Immature natural killer cell (primary cell): ENCODE data around the gene SEC24D. TPM values are rescaled to one million over a fixed set of nuclear protein-coding genes. Genes with fewer than 3 reads are reported as not detected.

ENCODE experiments used
- DNase-seq, 3 donors: peaks; one replicate each; pipeline ENCODE4 v3.0.0; 2022; ENCODE audit warnings: mixed read lengths in 1 of 3
- H3K27ac Mint-ChIP-seq, 6 donors: one replicate each; pipeline ENCODE4 v1.8.0; 2020; ENCODE audit warnings: mixed read lengths in 6 of 6, mild to moderate bottlenecking in 5 of 6, inconsistent platforms in 4 of 6, moderate library complexity in 3 of 6
- H3K27me3 Mint-ChIP-seq, 3 donors: one replicate each; pipeline ENCODE4 v1.8.0; 2020 to 2021; ENCODE audit warnings: low read depth in 3 of 3, mild to moderate bottlenecking in 3 of 3, mixed read lengths in 3 of 3, moderate library complexity in 3 of 3, inconsistent platforms in 1 of 3
- H3K36me3 Mint-ChIP-seq, 3 donors: one replicate each; pipeline ENCODE4 v1.8.0; 2020; ENCODE audit warnings: mixed read lengths in 3 of 3, inconsistent platforms in 2 of 3, mild to moderate bottlenecking in 2 of 3
- H3K4me1 Mint-ChIP-seq, 2 donors: one replicate each; pipeline ENCODE4 v1.8.0; 2020; ENCODE audit warnings: inconsistent platforms in 2 of 2, mild to moderate bottlenecking in 2 of 2, mixed read lengths in 2 of 2, moderate library complexity in 1 of 2
- H3K4me3 Mint-ChIP-seq, 5 donors: one replicate each; pipeline ENCODE4 v1.8.0; 2020; ENCODE audit warnings: mild to moderate bottlenecking in 5 of 5, mixed read lengths in 5 of 5, inconsistent platforms in 3 of 5, moderate library complexity in 3 of 5
- H3K9me3 Mint-ChIP-seq, 6 donors: one replicate each; pipeline ENCODE4 v1.8.0; 2020; ENCODE audit warnings: mild to moderate bottlenecking in 6 of 6, mixed read lengths in 6 of 6, inconsistent platforms in 4 of 6, moderate library complexity in 3 of 6
- polyA plus RNA-seq, 3 donors: library from polyadenylated mRNA; unstranded; fragments of 300-500 nt; fragmentation: Illumina TruSeq; gene quantifications; one replicate each; pipeline ENCODE4 v1.2.3, GENCODE V29; 2021

SEC24D gene
- polyA plus RNA-seq, 3 donors from 2014 or later = 15.1 to 39.0 (median 31.6) TPM

- no peak for DNase-seq
- Mint-ChIP-seq H3K9me3 (no peaks in the 10 kb centered on the region), H3K36me3 (peaks cover 8 to 10% (median 9%) of the 10 kb centered on the region in 3 donors), H3K4me3 (peak overlapping the region; percentile 97 to 100 (median 100)), H3K27me3 (peaks cover 3 to 12% (median 4%) of the 10 kb centered on the region in 3 donors), H3K27ac (peak overlapping the region; percentile 87 to 99 (median 93)), H3K4me1 (peaks cover 21 to 40% of the 10 kb centered on the region in 2 donors)
These were observed 585 bp upstream of the SEC24D start for GRCh38 chr4:118836301-118837120.

- Mint-ChIP-seq H3K9me3 (no peaks in the 10 kb centered on the region), H3K4me1 (peaks cover 23 to 47% of the 10 kb centered on the region in 2 donors), H3K36me3 (peaks cover 14 to 18% (median 16%) of the 10 kb centered on the region in 3 donors), H3K27me3 (peaks cover 3 to 12% (median 3%) of the 10 kb centered on the region in 3 donors), H3K4me3 (peak overlapping the region; percentile 97 to 100 (median 100)), H3K27ac (peak overlapping the region; percentile 77 to 91 (median 84))
- peak in 2 of 3 donors; percentile 30 to 36 for DNase-seq
These were observed 861 bp downstream of the SEC24D start for GRCh38 chr4:118834960-118835569.

GRCh38 chr4:118834070-118834469 is 1.9 kb downstream of the SEC24D start:
- Mint-ChIP-seq H3K9me3 (no peaks in the 10 kb centered on the region), H3K4me1 (peaks cover 23 to 48% of the 10 kb centered on the region in 2 donors), H3K27ac (peak overlapping the region in 2 of 6 donors; percentile 32 to 43), H3K36me3 (peaks cover 14 to 19% (median 16%) of the 10 kb centered on the region in 3 donors), H3K27me3 (peaks cover 2 to 12% (median 3%) of the 10 kb centered on the region in 3 donors), H3K4me3 (peak overlapping the region in 4 of 5 donors; percentile 34 to 97 (median 52))
- no peak for DNase-seq

- Mint-ChIP-seq H3K4me1 (peaks cover 29 to 55% of the 10 kb centered on the region in 2 donors), H3K36me3 (peaks cover 14 to 24% (median 21%) of the 10 kb centered on the region in 3 donors), H3K27me3 (peaks cover 2 to 11% (median 3%) of the 10 kb centered on the region in 3 donors), H3K4me3 (no peak overlapping the region), H3K27ac (peak overlapping the region in 2 of 6 donors; percentile 1 to 32), H3K9me3 (no peaks in the 10 kb centered on the region)
- no peak for DNase-seq
These were observed 2.6 kb downstream of the SEC24D start for GRCh38 chr4:118833192-118833820.

GRCh38 chr4:118829107-118829506 is 6.8 kb downstream of the SEC24D start:
- no peaks in the 10 kb centered on the region for H3K27me3 Mint-ChIP-seq
- no peak overlapping the region for H3K27ac Mint-ChIP-seq
- H3K9me3 Mint-ChIP-seq = no peaks in the 10 kb centered on the region
- no peak for DNase-seq
- H3K36me3 Mint-ChIP-seq = peaks cover 14 to 34% (median 21%) of the 10 kb centered on the region in 3 donors
- H3K4me1 Mint-ChIP-seq = peaks cover 23 to 68% of the 10 kb centered on the region in 2 donors
- no peak overlapping the region for H3K4me3 Mint-ChIP-seq

- H3K4me1 Mint-ChIP-seq = peaks cover 18 to 61% of the 10 kb centered on the region in 2 donors
- DNase-seq = no peak
- H3K4me3 Mint-ChIP-seq = no peak overlapping the region
- H3K27ac Mint-ChIP-seq = no peak overlapping the region
- H3K36me3 Mint-ChIP-seq = peaks cover 12 to 38% (median 19%) of the 10 kb centered on the region in 3 donors
- no peaks in the 10 kb centered on the region for H3K9me3 Mint-ChIP-seq
- H3K27me3 Mint-ChIP-seq = peaks cover 0 to 2% (median 0%) of the 10 kb centered on the region in 3 donors
These were observed 9.0 kb downstream of the SEC24D start for GRCh38 chr4:118826723-118827444.

- no peaks in the 10 kb centered on the region for H3K9me3 Mint-ChIP-seq
- H3K27ac Mint-ChIP-seq = peak overlapping the region in 2 of 6 donors; percentile 32 to 48
- no peak for DNase-seq
- H3K4me3 Mint-ChIP-seq = no peak overlapping the region
- H3K4me1 Mint-ChIP-seq = peaks cover 18 to 63% of the 10 kb centered on the region in 2 donors
- peaks cover 0 to 2% (median 0%) of the 10 kb centered on the region in 3 donors for H3K27me3 Mint-ChIP-seq
- H3K36me3 Mint-ChIP-seq = peaks cover 8 to 31% (median 11%) of the 10 kb centered on the region in 3 donors
These were observed 10.1 kb downstream of the SEC24D start for GRCh38 chr4:118825799-118826198.

GRCh38 chr4:118824141-118824540 is 11.8 kb downstream of the SEC24D start:
- Mint-ChIP-seq H3K9me3 (no peaks in the 10 kb centered on the region), H3K4me3 (no peak overlapping the region), H3K36me3 (peaks cover 5 to 28% (median 8%) of the 10 kb centered on the region in 3 donors), H3K27ac (peak overlapping the region in 1 of 6 donors; percentile 66), H3K4me1 (peaks cover 16 to 61% of the 10 kb centered on the region in 2 donors), H3K27me3 (peaks cover 0 to 2% (median 0%) of the 10 kb centered on the region in 3 donors)
- DNase-seq = no peak

- no peak for DNase-seq
- peaks cover 5 to 21% (median 5%) of the 10 kb centered on the region in 3 donors for H3K36me3 Mint-ChIP-seq
- H3K4me1 Mint-ChIP-seq = peaks cover 10 to 55% of the 10 kb centered on the region in 2 donors
- H3K27me3 Mint-ChIP-seq = peaks cover 0 to 2% (median 0%) of the 10 kb centered on the region in 3 donors
- H3K4me3 Mint-ChIP-seq = no peak overlapping the region
- no peaks in the 10 kb centered on the region for H3K9me3 Mint-ChIP-seq
- H3K27ac Mint-ChIP-seq = no peak overlapping the region
These were observed 12.5 kb downstream of the SEC24D start for GRCh38 chr4:118823471-118823870.

GRCh38 chr4:118821590-118822293 is 14.2 kb downstream of the SEC24D start:
- Mint-ChIP-seq H3K27ac (no peak overlapping the region), H3K4me1 (peaks cover 5 to 44% of the 10 kb centered on the region in 2 donors), H3K4me3 (no peak overlapping the region), H3K27me3 (peaks cover 0 to 2% (median 0%) of the 10 kb centered on the region in 3 donors), H3K9me3 (no peaks in the 10 kb centered on the region), H3K36me3 (peaks cover 5 to 20% (median 5%) of the 10 kb centered on the region in 3 donors)
- DNase-seq = no peak

GRCh38 chr4:118817178-118817930 is 18.6 kb downstream of the SEC24D start:
- H3K36me3 Mint-ChIP-seq = peaks cover 16 to 33% (median 22%) of the 10 kb centered on the region in 3 donors
- no peaks in the 10 kb centered on the region for H3K9me3 Mint-ChIP-seq
- H3K27ac Mint-ChIP-seq = no peak overlapping the region
- DNase-seq = no peak
- H3K4me1 Mint-ChIP-seq = peaks cover 0 to 14% of the 10 kb centered on the region in 2 donors
- H3K27me3 Mint-ChIP-seq = peaks cover 0 to 6% (median 0%) of the 10 kb centered on the region in 3 donors
- H3K4me3 Mint-ChIP-seq = no peak overlapping the region
